ENCODE data around the gene OPA3. TPM values are rescaled to one million over a fixed set of nuclear protein-coding genes. Genes with fewer than 3 reads are reported as not detected.
A peak's percentile ranks its signal among the peaks of the same experiment; 100 is the strongest.

Gene OPA3
- total RNA-seq, 1 experiment from 2014 or later = 11.1 TPM

GRCh38 chr19:45527731-45528130 lies 56.9 kb downstream of the OPA3 start:
- no peak overlapping the region for H3K9ac ChIP-seq (ENCODE audit: low read length)
- ChIA-PET RAD21 (ENCODE audit: low non-redundant PET in 1 of 2, low total read pairs in 2 of 2, uncharacterized antibody in 2 of 2, unreplicated experiment in 2 of 2) (no interaction called here), POLR2A (interaction anchor here (1.1 kb wide), 1 partner anchor 31 kb away, joined by 4 read pairs; no protein-coding TSS in a partner anchor), CTCF (interaction anchor here (0.9 to 1.4 kb wide), 2 partner anchors 12 to 31 kb away, joined by 3 to 5 read pairs; no protein-coding TSS in a partner anchor)
- TSS peak; percentile 15 for BruUV-seq (replicated peaks)
- TF ChIP-seq ATF3 (IDR thresholded peaks at IDR 0.05) (no peak), SRF (IDR thresholded peaks at IDR 0.05; ENCODE audit: low read depth) (no peak), TCF7L2 (IDR thresholded peaks at IDR 0.05; ENCODE audit: borderline replicate concordance, extremely low read depth, insufficient read depth, insufficient read length) (no peak), POLR2AphosphoS5 (IDR thresholded peaks at IDR 0.05; ENCODE audit: low read depth, low read length) (no peak; the same call in 1 of the 2 replicates), REST (IDR thresholded peaks at IDR 0.05; ENCODE audit: low read depth) (no peak), SP1 (IDR thresholded peaks at IDR 0.05; ENCODE audit: low read depth) (no peak), FOSL1 (IDR thresholded peaks at IDR 0.05; ENCODE audit: low read depth) (no peak), SIN3A (IDR thresholded peaks at IDR 0.05; ENCODE audit: low read depth) (no peak), ZFX (IDR thresholded peaks at IDR 0.05) (no peak), POLR2A (IDR thresholded peaks at IDR 0.05; ENCODE audit: borderline replicate concordance, extremely low read depth, insufficient read depth, insufficient read length) (no peak), EZH2 (IDR thresholded peaks at IDR 0.05) (no peak), EGR1 (IDR thresholded peaks at IDR 0.05; ENCODE audit: low read depth) (no peak), CEBPB (IDR thresholded peaks at IDR 0.05; ENCODE audit: low read depth) (no peak), ZNF274 (IDR thresholded peaks at IDR 0.05; ENCODE audit: low read depth, low read length) (no peak), CBX3 (IDR thresholded peaks at IDR 0.05; ENCODE audit: low read depth) (no peak)
- TF ChIP-seq, protein P1, sequence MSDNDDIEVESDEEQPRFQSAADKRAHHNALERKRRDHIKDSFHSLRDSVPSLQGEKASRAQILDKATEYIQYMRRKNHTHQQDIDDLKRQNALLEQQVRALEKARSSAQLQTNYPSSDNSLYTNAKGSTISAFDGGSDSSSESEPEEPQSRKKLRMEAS (IDR thresholded peaks at IDR 0.05) = no peak
- no peak overlapping the region for H2AFZ ChIP-seq (ENCODE audit: low read depth, low read length, poor library complexity, severe bottlenecking)
- no peaks in the 10 kb centered on the region; the same call in 1 of the 2 replicates for H3K79me2 ChIP-seq (ENCODE audit: insufficient read depth, low read length)
- DNase-seq (ENCODE audit: low read depth, low spot score) (no peak), ATAC-seq (no peak)
- no peaks in the 10 kb centered on the region for H4K20me1 ChIP-seq (ENCODE audit: insufficient read depth)
- H3K27me3 ChIP-seq (ENCODE audit: insufficient read depth, low read length) = no peaks in the 10 kb centered on the region
- peak overlapping the region; percentile 40 for H3K27ac ChIP-seq (ENCODE audit: low read depth, low read length)
- no peaks in the 10 kb centered on the region for H3K9me2 ChIP-seq (ENCODE audit: insufficient read depth)
- H3K4me3 ChIP-seq (replicated peaks in 1 of 2; ENCODE audit: low read depth in 1 of 2, low read length in 2 of 2) = no peak overlapping the region
- H3K9me3 ChIP-seq (ENCODE audit: control insufficient read depth in 1 of 2, insufficient read depth in 1 of 2, low read depth in 1 of 2, low read length in 2 of 2) = no peaks in the 10 kb centered on the region
- peak overlapping the region; percentile 61 for H3K4me2 ChIP-seq (ENCODE audit: low read length)
- peaks cover 22 to 38% of the 10 kb centered on the region in 2 experiments; a peak in 3 of 4 replicates for H3K4me1 ChIP-seq (ENCODE audit: control insufficient read depth in 1 of 2, insufficient read depth in 2 of 2, low read length in 2 of 2)
- H3K36me3 ChIP-seq (ENCODE audit: control insufficient read depth in 1 of 2, insufficient read depth in 2 of 2, low read length in 2 of 2) = peaks cover 23 to 26% of the 10 kb centered on the region in 2 experiments
- intact Hi-C loops (cut with micrococcal nuclease) = no loop called here
